K562 (cell line): ENCODE measurements around the gene MRPS18B. TPM values are rescaled to one million over a fixed set of nuclear protein-coding genes. Genes with fewer than 3 reads are reported as not detected.

Experiments used
- CBX1 ChIP-seq: sonication (generic); IDR thresholded peaks from 2 replicates; pipeline ENCODE4 v1.6.1; 2016; ENCODE audit warnings: antibody characterized with exemption, low read depth, mild to moderate bottlenecking
- CBX8 ChIP-seq: fragments of 200-600 bp; sonication (generic); IDR thresholded peaks from 2 replicates; pipeline ENCODE4 v1.6.1; 2012; ENCODE audit warnings: borderline replicate concordance, mixed run types, low read depth, mild to moderate bottlenecking, moderate library complexity, mixed read lengths, low read length, control low read depth, inconsistent platforms; ENCODE audit not compliant: poor library complexity, severe bottlenecking; ENCODE audit errors: extremely low read depth
- ETV6 ChIP-seq, 3 experiments: fragments of 150-350 bp in 1 of 3; sonication (generic) in 1 of 3; formaldehyde crosslinking in 1 of 3; IDR thresholded peaks; 2 replicates each; pipeline versions ENCODE4 v1.6.1 to v1.8.0; 2014 to 2022; ENCODE audit warnings: borderline replicate concordance in 2 of 3, low read depth in 2 of 3, antibody characterized with exemption in 1 of 3, low read length in 1 of 3, mild to moderate bottlenecking in 1 of 3, missing genetic modification reagents in 1 of 3
- JUND ChIP-seq, 2 experiments: IDR thresholded peaks; 2 replicates in 1 of 2; 3 replicates in 1 of 2; pipeline ENCODE4 v1.6.1; 2011; ENCODE audit warnings: borderline replicate concordance in 2 of 2, low read depth in 2 of 2, low read length in 2 of 2, improper control_type of control experiment in 1 of 2, missing biosample characterization in 1 of 2, missing genetic modification characterization in 1 of 2, missing genetic modification reagents in 1 of 2
- MECOM ChIP-seq: fragments of 250-450 bp; sonication (Bioruptor Pico); IDR thresholded peaks from 2 replicates; pipeline ENCODE4 v1.8.0; 2022; ENCODE audit warnings: inconsistent platforms
- SETDB1 ChIP-seq: IDR thresholded peaks from one replicate; pipeline ENCODE4 v1.6.1; 2012; ENCODE audit warnings: low read length, control low read depth, inconsistent platforms
- SRSF7 ChIP-seq: fragments of 200-400 bp; formaldehyde crosslinking; optimal IDR thresholded peaks from 2 replicates; pipeline ENCODE3; 2017; ENCODE audit warnings: mild to moderate bottlenecking, low read depth, low read length
- ZNF184 ChIP-seq: sonication (generic); formaldehyde crosslinking; IDR thresholded peaks from 2 replicates; pipeline ENCODE4 v1.5.0; 2020; ENCODE audit warnings: missing genetic modification reagents
- ZNF316 ChIP-seq: fragments of 450-650 bp; IDR thresholded peaks from 2 replicates; pipeline ENCODE4 v1.6.1; 2016
- ZNF408 ChIP-seq: fragments of 250-450 bp; sonication (Bioruptor Pico); IDR thresholded peaks from 2 replicates; pipeline ENCODE4 v1.4.0; 2020; ENCODE audit warnings: low read depth, mild to moderate bottlenecking, moderate library complexity
- ZSCAN29 ChIP-seq: fragments of 450-650 bp; IDR thresholded peaks from 2 replicates; pipeline ENCODE4 v1.6.1; 2017
- polyA plus RNA-seq, 8 experiments: library from polyadenylated mRNA; depleted of rRNA in 4 of 8; stranded (reverse) in 5 of 8; unstranded in 3 of 8; fragments of >200 nt; fragmentation: Nextera tagmentation in 2 of 8; fragmentation: Illumina TruSeq in 1 of 8; extraction: Ambion mirVana in 2 of 8; extraction: Trizol in 1 of 8; gene quantifications; 2 replicates each; pipeline versions ENCODE4 v1.2.1 to v1.2.3, GENCODE V29; 2011 to 2014; ENCODE audit warnings: inconsistent platforms in 1 of 8, missing spikeins in 1 of 8
- total RNA-seq, 7 experiments: library from RNA; depleted of rRNA in 6 of 7; stranded (reverse); fragments of >200 nt in 6 of 7; fragmentation: Illumina TruSeq in 2 of 7; extraction: Trizol in 2 of 7; gene quantifications; 2 replicates each; pipeline versions ENCODE4 v1.2.1 to v1.2.3, GENCODE V29; 2011 to 2021; ENCODE audit warnings: low replicate concordance in 1 of 7
- TF ChIP-seq, protein P1 (sequence below): sonication (generic); formaldehyde crosslinking; IDR thresholded peaks from 2 replicates; pipeline ENCODE4 v1.8.0; 2023; ENCODE audit warnings: missing genetic modification reagents, mild to moderate bottlenecking, borderline replicate concordance
- TF ChIP-seq, protein P2 (sequence below): sonication (generic); formaldehyde crosslinking; IDR thresholded peaks from 2 replicates; pipeline ENCODE4 v1.8.0; 2022; ENCODE audit warnings: mild to moderate bottlenecking, missing genetic modification reagents
- TF ChIP-seq, protein P3 (sequence below): fragments of 450-650 bp; IDR thresholded peaks from 2 replicates; pipeline ENCODE4 v1.6.1; 2017; ENCODE audit warnings: antibody characterized with exemption, mild to moderate bottlenecking

MRPS18B gene
- total and polyA plus RNA-seq, 9 of the 15 experiments (the other 6 are each of a cell fraction or from before 2014, with no cell fraction given) = 132 to 383 (median 178) TPM

DNA sequence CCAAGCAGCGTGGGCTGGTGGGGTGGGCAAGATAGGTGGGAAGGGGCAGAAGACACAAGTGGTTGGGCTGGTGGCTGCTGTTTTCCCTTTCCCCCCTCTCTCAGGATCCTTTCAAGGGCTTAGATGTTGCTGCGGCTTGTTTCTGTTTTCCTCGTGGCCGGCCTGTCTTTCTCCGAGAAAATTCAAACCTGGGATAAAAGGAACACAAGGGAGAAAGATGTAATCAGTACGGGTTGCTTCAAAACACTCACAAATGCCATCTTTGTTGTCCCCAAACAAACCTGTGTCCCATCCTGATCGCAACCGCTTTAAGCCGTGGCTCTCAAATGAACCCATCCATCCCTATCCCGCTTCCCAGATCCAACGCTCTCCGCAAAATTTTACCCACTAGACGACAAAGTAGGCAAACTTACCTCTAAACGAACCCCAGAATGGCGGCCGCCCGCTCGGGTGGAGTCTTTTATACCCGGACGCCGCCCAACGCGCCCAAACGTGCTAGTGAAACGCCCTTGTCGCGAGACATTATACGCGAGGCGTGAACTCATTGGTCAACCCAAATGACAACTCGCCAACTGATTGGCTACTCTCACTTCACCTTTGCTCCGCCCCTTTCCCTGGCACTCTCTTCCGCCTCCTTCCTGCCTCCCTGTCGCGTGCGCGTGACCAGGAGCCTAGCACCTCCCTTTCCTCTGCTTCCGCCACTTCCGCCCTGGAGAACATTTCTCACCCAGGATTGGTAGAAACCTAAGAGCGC is 652 bp upstream of the MRPS18B start, which contains the start of gene PPP1R10 (continued):
- TF ChIP-seq, protein P1, sequence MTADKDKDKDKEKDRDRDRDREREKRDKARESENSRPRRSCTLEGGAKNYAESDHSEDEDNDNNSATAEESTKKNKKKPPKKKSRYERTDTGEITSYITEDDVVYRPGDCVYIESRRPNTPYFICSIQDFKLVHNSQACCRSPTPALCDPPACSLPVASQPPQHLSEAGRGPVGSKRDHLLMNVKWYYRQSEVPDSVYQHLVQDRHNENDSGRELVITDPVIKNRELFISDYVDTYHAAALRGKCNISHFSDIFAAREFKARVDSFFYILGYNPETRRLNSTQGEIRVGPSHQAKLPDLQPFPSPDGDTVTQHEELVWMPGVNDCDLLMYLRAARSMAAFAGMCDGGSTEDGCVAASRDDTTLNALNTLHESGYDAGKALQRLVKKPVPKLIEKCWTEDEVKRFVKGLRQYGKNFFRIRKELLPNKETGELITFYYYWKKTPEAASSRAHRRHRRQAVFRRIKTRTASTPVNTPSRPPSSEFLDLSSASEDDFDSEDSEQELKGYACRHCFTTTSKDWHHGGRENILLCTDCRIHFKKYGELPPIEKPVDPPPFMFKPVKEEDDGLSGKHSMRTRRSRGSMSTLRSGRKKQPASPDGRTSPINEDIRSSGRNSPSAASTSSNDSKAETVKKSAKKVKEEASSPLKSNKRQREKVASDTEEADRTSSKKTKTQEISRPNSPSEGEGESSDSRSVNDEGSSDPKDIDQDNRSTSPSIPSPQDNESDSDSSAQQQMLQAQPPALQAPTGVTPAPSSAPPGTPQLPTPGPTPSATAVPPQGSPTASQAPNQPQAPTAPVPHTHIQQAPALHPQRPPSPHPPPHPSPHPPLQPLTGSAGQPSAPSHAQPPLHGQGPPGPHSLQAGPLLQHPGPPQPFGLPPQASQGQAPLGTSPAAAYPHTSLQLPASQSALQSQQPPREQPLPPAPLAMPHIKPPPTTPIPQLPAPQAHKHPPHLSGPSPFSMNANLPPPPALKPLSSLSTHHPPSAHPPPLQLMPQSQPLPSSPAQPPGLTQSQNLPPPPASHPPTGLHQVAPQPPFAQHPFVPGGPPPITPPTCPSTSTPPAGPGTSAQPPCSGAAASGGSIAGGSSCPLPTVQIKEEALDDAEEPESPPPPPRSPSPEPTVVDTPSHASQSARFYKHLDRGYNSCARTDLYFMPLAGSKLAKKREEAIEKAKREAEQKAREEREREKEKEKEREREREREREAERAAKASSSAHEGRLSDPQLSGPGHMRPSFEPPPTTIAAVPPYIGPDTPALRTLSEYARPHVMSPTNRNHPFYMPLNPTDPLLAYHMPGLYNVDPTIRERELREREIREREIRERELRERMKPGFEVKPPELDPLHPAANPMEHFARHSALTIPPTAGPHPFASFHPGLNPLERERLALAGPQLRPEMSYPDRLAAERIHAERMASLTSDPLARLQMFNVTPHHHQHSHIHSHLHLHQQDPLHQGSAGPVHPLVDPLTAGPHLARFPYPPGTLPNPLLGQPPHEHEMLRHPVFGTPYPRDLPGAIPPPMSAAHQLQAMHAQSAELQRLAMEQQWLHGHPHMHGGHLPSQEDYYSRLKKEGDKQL (CRISPR knock-in tag) = no peak
- TF ChIP-seq ETV6 (IDR thresholded peaks at IDR 0.05; ENCODE audit: borderline replicate concordance in 1 of 2, low read depth in 2 of 2, low read length in 1 of 2) (no peak; a peak in 1 of 4 replicates), ETV6 (CRISPR knock-in tag; IDR thresholded peaks at IDR 0.05; ENCODE audit: borderline replicate concordance) (peak; percentile 54; the same call in 1 of the 2 replicates), ZNF184 (no peak), CBX1 (peak; percentile 85), JUND (IDR thresholded peaks at IDR 0.05; ENCODE audit: borderline replicate concordance, low read depth, low read length) (peak; percentile 57), JUND (tag; IDR thresholded peaks at IDR 0.05; ENCODE audit: borderline replicate concordance, low read depth, low read length) (no peak; the same call in 2 of the 3 replicates), CBX8 (no peak), SETDB1 (no peak), ZSCAN29 (peak; percentile 75), MECOM (0 out of 2 replicates have a peak, but pooled peaks have one; percentile 41), SRSF7 (no peak), ZNF316 (no peak), ZNF408 (CRISPR knock-in tag) (no peak)
- TF ChIP-seq, protein P2, sequence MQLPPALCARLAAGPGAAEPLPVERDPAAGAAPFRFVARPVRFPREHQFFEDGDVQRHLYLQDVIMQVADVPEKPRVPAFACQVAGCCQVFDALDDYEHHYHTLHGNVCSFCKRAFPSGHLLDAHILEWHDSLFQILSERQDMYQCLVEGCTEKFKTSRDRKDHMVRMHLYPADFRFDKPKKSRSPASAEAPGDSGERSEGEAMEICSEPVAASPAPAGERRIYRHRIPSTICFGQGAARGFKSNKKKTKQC (CRISPR knock-in tag) = no peak; the same call in 1 of the 2 replicates
- TF ChIP-seq, protein P3, sequence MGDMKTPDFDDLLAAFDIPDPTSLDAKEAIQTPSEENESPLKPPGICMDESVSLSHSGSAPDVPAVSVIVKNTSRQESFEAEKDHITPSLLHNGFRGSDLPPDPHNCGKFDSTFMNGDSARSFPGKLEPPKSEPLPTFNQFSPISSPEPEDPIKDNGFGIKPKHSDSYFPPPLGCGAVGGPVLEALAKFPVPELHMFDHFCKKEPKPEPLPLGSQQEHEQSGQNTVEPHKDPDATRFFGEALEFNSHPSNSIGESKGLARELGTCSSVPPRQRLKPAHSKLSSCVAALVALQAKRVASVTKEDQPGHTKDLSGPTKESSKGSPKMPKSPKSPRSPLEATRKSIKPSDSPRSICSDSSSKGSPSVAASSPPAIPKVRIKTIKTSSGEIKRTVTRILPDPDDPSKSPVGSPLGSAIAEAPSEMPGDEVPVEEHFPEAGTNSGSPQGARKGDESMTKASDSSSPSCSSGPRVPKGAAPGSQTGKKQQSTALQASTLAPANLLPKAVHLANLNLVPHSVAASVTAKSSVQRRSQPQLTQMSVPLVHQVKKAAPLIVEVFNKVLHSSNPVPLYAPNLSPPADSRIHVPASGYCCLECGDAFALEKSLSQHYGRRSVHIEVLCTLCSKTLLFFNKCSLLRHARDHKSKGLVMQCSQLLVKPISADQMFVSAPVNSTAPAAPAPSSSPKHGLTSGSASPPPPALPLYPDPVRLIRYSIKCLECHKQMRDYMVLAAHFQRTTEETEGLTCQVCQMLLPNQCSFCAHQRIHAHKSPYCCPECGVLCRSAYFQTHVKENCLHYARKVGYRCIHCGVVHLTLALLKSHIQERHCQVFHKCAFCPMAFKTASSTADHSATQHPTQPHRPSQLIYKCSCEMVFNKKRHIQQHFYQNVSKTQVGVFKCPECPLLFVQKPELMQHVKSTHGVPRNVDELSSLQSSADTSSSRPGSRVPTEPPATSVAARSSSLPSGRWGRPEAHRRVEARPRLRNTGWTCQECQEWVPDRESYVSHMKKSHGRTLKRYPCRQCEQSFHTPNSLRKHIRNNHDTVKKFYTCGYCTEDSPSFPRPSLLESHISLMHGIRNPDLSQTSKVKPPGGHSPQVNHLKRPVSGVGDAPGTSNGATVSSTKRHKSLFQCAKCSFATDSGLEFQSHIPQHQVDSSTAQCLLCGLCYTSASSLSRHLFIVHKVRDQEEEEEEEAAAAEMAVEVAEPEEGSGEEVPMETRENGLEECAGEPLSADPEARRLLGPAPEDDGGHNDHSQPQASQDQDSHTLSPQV = no peak
